ENCODE data around the gene SIK1.

The SIK1 gene

GRCh38 chr21:43374228-43374885, 52.6 kb downstream of the SIK1 start:
- Histone ChIP-seq H3K9me2 (replicated peaks; ENCODE audit: insufficient read depth, low read length) (no peaks in the 10 kb centered on the region), H3K9ac (ENCODE audit: low read length) (no peak overlapping the region), H3K36me3 (ENCODE audit: low read length) (no peaks in the 10 kb centered on the region), H3K27ac (ENCODE audit: low read depth, low read length) (no peak overlapping the region), H2AFZ (ENCODE audit: low read depth, low read length, severe bottlenecking) (no peak overlapping the region), H3K4me2 (ENCODE audit: low read depth, low read length, poor library complexity, severe bottlenecking) (no peak overlapping the region), H4K20me1 (ENCODE audit: low read depth, low read length) (no peaks in the 10 kb centered on the region), H3K4me3 (ENCODE audit: insufficient read depth, low read length, poor library complexity, severe bottlenecking) (no peak overlapping the region), H3K9me3 (ENCODE audit: insufficient read depth, low read length) (no peaks in the 10 kb centered on the region), H3K79me2 (ENCODE audit: insufficient read depth, low read length) (no peaks in the 10 kb centered on the region), H3K27me3 (ENCODE audit: low read length) (no peaks in the 10 kb centered on the region), H3F3A (ENCODE audit: insufficient read depth) (no peaks in the 10 kb centered on the region)
- TF ChIP-seq CTCF (IDR thresholded peaks at IDR 0.05; ENCODE audit: insufficient read depth, low read length, poor library complexity, severe bottlenecking) = no peak
- TF ChIP-seq EZH2phosphoT487 (conservative IDR thresholded peaks at IDR 0.05; ENCODE audit: low read length) = no peak

GRCh38 chr21:43373362-43374227, 53.3 kb downstream of the SIK1 start:
- H2AFZ ChIP-seq (ENCODE audit: low read depth, low read length, severe bottlenecking) = no peak overlapping the region
- no peaks in the 10 kb centered on the region for H3K79me2 ChIP-seq (ENCODE audit: insufficient read depth, low read length)
- no peak overlapping the region for H3K9ac ChIP-seq (ENCODE audit: low read length)
- TF ChIP-seq EZH2phosphoT487 (conservative IDR thresholded peaks at IDR 0.05; ENCODE audit: low read length) (no peak), CTCF (IDR thresholded peaks at IDR 0.05; ENCODE audit: insufficient read depth, low read length, poor library complexity, severe bottlenecking) (no peak)
- H3K9me3 ChIP-seq (ENCODE audit: insufficient read depth, low read length) = no peaks in the 10 kb centered on the region
- no peaks in the 10 kb centered on the region for H3F3A ChIP-seq (ENCODE audit: insufficient read depth)
- no peaks in the 10 kb centered on the region for H3K36me3 ChIP-seq (ENCODE audit: low read length)
- H3K9me2 ChIP-seq (replicated peaks; ENCODE audit: insufficient read depth, low read length) = no peaks in the 10 kb centered on the region
- H3K27me3 ChIP-seq (ENCODE audit: low read length) = no peaks in the 10 kb centered on the region
- no peak overlapping the region for H3K4me3 ChIP-seq (ENCODE audit: insufficient read depth, low read length, poor library complexity, severe bottlenecking)
- no peak overlapping the region for H3K4me2 ChIP-seq (ENCODE audit: low read depth, low read length, poor library complexity, severe bottlenecking)
- H3K27ac ChIP-seq (ENCODE audit: low read depth, low read length) = no peak overlapping the region
- H4K20me1 ChIP-seq (ENCODE audit: low read depth, low read length) = no peaks in the 10 kb centered on the region

GRCh38 chr21:43372663-43373361, 54.1 kb downstream of the SIK1 start:
- H3K9ac ChIP-seq (ENCODE audit: low read length) = no peak overlapping the region
- H3K79me2 ChIP-seq (ENCODE audit: insufficient read depth, low read length) = no peaks in the 10 kb centered on the region
- H3K9me3 ChIP-seq (ENCODE audit: insufficient read depth, low read length) = no peaks in the 10 kb centered on the region
- H3K4me3 ChIP-seq (ENCODE audit: insufficient read depth, low read length, poor library complexity, severe bottlenecking) = no peak overlapping the region
- H4K20me1 ChIP-seq (ENCODE audit: low read depth, low read length) = no peaks in the 10 kb centered on the region
- no peaks in the 10 kb centered on the region for H3K27me3 ChIP-seq (ENCODE audit: low read length)
- H3K27ac ChIP-seq (ENCODE audit: low read depth, low read length) = no peak overlapping the region
- H2AFZ ChIP-seq (ENCODE audit: low read depth, low read length, severe bottlenecking) = no peak overlapping the region
- no peak overlapping the region for H3K4me2 ChIP-seq (ENCODE audit: low read depth, low read length, poor library complexity, severe bottlenecking)
- TF ChIP-seq EZH2phosphoT487 (conservative IDR thresholded peaks at IDR 0.05; ENCODE audit: low read length) = no peak
- no peaks in the 10 kb centered on the region for H3F3A ChIP-seq (ENCODE audit: insufficient read depth)
- H3K36me3 ChIP-seq (ENCODE audit: low read length) = no peaks in the 10 kb centered on the region
- no peaks in the 10 kb centered on the region for H3K9me2 ChIP-seq (replicated peaks; ENCODE audit: insufficient read depth, low read length)

Data from SU-DHL-6 (cell line).